SK-N-SH (cell line): ENCODE data around the gene SLC22A14. TPM values are rescaled to one million over a fixed set of nuclear protein-coding genes. Genes with fewer than 3 reads are reported as not detected.
A peak's percentile ranks its signal among the peaks of the same experiment; 100 is the strongest.

Experiments
- CTCF ChIA-PET: fragments of 300-600, 350-600 bp; formaldehyde crosslinking; extraction: SDS; loops from one replicate; lab custom pipeline; 2021; lab: Yijun Ruan, JAX
- POLR2A ChIA-PET: fragments of 350-600 bp; sonication (Branson Sonifier 250); formaldehyde crosslinking; extraction: SDS; loops from one replicate; lab custom pipeline; 2020; ENCODE audit warnings: antibody characterized with exemption, inconsistent platforms; lab: Yijun Ruan, JAX
- DNase-seq: peaks from one replicate; pipeline ENCODE4 v3.0.0; 2012
- H2AFZ ChIP-seq: fragments of 200-600 bp; sonication (generic); 2 replicates; pipeline ENCODE4 v1.8.1; 2016; ENCODE audit warnings: antibody characterized with exemption, mild to moderate bottlenecking, low read depth
- H3F3A ChIP-seq: fragments of 200-600 bp; sonication (generic); replicated peaks from 2 replicates; pipeline ENCODE3; 2016; ENCODE audit warnings: antibody characterized with exemption, mild to moderate bottlenecking; ENCODE audit not compliant: insufficient read depth
- H3K27ac ChIP-seq, 2 experiments: fragments of 200-500 bp in 1 of 2; fragments of 200-600 bp in 1 of 2; sonication (Bioruptor generic) in 1 of 2; sonication (generic), shearing (Covaris generic) in 1 of 2; 2 replicates each; pipeline versions ENCODE4 v1.5.1 to v1.6.1; 2014 to 2016; ENCODE audit warnings: low read depth in 2 of 2, inconsistent platforms in 1 of 2, low read length in 1 of 2, mild to moderate bottlenecking in 1 of 2, mixed read lengths in 1 of 2
- H3K27me3 ChIP-seq: fragments of 200-600 bp; sonication (generic), shearing (Covaris generic); 2 replicates; pipeline ENCODE4 v1.6.1; 2016; ENCODE audit warnings: mixed run types; ENCODE audit not compliant: insufficient read depth
- H3K36me3 ChIP-seq, 2 experiments: fragments of 200-500 bp in 1 of 2; fragments of 200-600 bp in 1 of 2; sonication (Bioruptor generic) in 1 of 2; sonication (generic) in 1 of 2; replicated peaks in 1 of 2; 2 replicates each; pipeline versions ENCODE3 to v1.5.1; 2014 to 2016; ENCODE audit warnings: low read length in 1 of 2, mild to moderate bottlenecking in 1 of 2; ENCODE audit not compliant: insufficient read depth in 2 of 2, control insufficient read depth in 1 of 2
- H3K4me1 ChIP-seq, 2 experiments: fragments of 200-500 bp in 1 of 2; fragments of 200-600 bp in 1 of 2; sonication (Bioruptor generic) in 1 of 2; sonication (generic), shearing (Covaris generic) in 1 of 2; 2 replicates each; pipeline versions ENCODE4 v1.5.1 to v1.6.1; 2014 to 2016; ENCODE audit warnings: low read depth in 1 of 2, low read length in 1 of 2, mixed run types in 1 of 2; ENCODE audit not compliant: insufficient read depth in 2 of 2, control insufficient read depth in 1 of 2
- H3K4me2 ChIP-seq: fragments of 200-600 bp; sonication (generic), shearing (Covaris generic); 2 replicates; pipeline ENCODE4 v1.6.1; 2017; ENCODE audit warnings: mixed run types
- H3K4me3 ChIP-seq, 2 experiments: fragments of 200-500 bp in 1 of 2; fragments of 200-600 bp in 1 of 2; sonication (Bioruptor generic) in 1 of 2; sonication (generic), shearing (Covaris generic) in 1 of 2; 2 replicates each; pipeline versions ENCODE4 v1.5.1 to v1.8.1; 2014 to 2016; ENCODE audit warnings: low read depth in 2 of 2, inconsistent platforms in 1 of 2, low read length in 1 of 2, mild to moderate bottlenecking in 1 of 2, mixed read lengths in 1 of 2, moderate library complexity in 1 of 2
- H3K79me2 ChIP-seq: fragments of 200-600 bp; sonication (generic); 2 replicates; pipeline ENCODE4 v1.8.1; 2017; ENCODE audit warnings: mild to moderate bottlenecking; ENCODE audit not compliant: insufficient read depth
- H3K9ac ChIP-seq: fragments of 200-600 bp; sonication (generic); 2 replicates; pipeline ENCODE4 v1.6.1; 2017; ENCODE audit warnings: mixed run types
- H3K9me2 ChIP-seq: fragments of 200-600 bp; sonication (generic); 2 replicates; pipeline ENCODE4 v1.6.1; 2017; ENCODE audit warnings: mixed run types
- H3K9me3 ChIP-seq: fragments of 200-600 bp; sonication (generic); 2 replicates; pipeline ENCODE4 v1.6.1; 2017; ENCODE audit warnings: mixed run types, mild to moderate bottlenecking, moderate library complexity
- H4K20me1 ChIP-seq: fragments of 200-600 bp; sonication (generic); 2 replicates; pipeline ENCODE4 v1.6.1; 2017; ENCODE audit warnings: mild to moderate bottlenecking, mixed run types; ENCODE audit not compliant: insufficient read depth
- CTCF ChIP-seq: fragments of 200-600 bp; sonication (generic); IDR thresholded peaks from 2 replicates; pipeline ENCODE4 v1.6.1; 2017; ENCODE audit warnings: antibody characterized with exemption, mild to moderate bottlenecking, moderate library complexity
- EP300 ChIP-seq, 2 experiments: IDR thresholded peaks; 2 replicates each; pipeline versions ENCODE4 v1.4.0 to v1.6.1; 2012; ENCODE audit warnings: borderline replicate concordance in 1 of 2, low read depth in 1 of 2, low read length in 1 of 2
- FOSL2 ChIP-seq: IDR thresholded peaks from 2 replicates; pipeline ENCODE4 v1.4.0; 2012; ENCODE audit warnings: low read depth, mild to moderate bottlenecking, moderate library complexity, borderline replicate concordance
- FOXJ3 ChIP-seq: sonication (generic); formaldehyde crosslinking; IDR thresholded peaks from 2 replicates; pipeline ENCODE4 v1.5.1; 2020; ENCODE audit warnings: mild to moderate bottlenecking, missing genetic modification reagents
- FOXM1 ChIP-seq: IDR thresholded peaks from 2 replicates; pipeline ENCODE4 v1.4.0; 2012; ENCODE audit warnings: low read depth, mild to moderate bottlenecking
- GATA2 ChIP-seq: sonication (generic); formaldehyde crosslinking; IDR thresholded peaks from 2 replicates; pipeline ENCODE4 v1.5.0; 2020; ENCODE audit warnings: mild to moderate bottlenecking, missing genetic modification reagents
- MEF2A ChIP-seq: IDR thresholded peaks from 2 replicates; pipeline ENCODE4 v1.4.0; 2012; ENCODE audit warnings: low read depth, borderline replicate concordance
- MXI1 ChIP-seq: IDR thresholded peaks from 2 replicates; pipeline ENCODE4 v1.6.1; 2012; ENCODE audit warnings: mild to moderate bottlenecking, low read depth, low read length, improper control_type of control experiment
- NFIC ChIP-seq: IDR thresholded peaks from 2 replicates; pipeline ENCODE4 v1.4.0; 2012; ENCODE audit warnings: borderline replicate concordance
- NRF1 ChIP-seq: IDR thresholded peaks from 2 replicates; pipeline ENCODE4 v1.6.1; 2012; ENCODE audit warnings: low read depth, mild to moderate bottlenecking, low read length
- PBX3 ChIP-seq: IDR thresholded peaks from 2 replicates; pipeline ENCODE4; 2012
- RAD21 ChIP-seq: IDR thresholded peaks from 2 replicates; pipeline ENCODE4 v1.6.1; 2012; ENCODE audit warnings: mild to moderate bottlenecking, low read length
- RCOR1 ChIP-seq: fragments of 150-350 bp; IDR thresholded peaks from 2 replicates; pipeline ENCODE4 v1.6.1; 2017; ENCODE audit warnings: antibody characterized with exemption, low read length
- RFX5 ChIP-seq: IDR thresholded peaks from 2 replicates; pipeline ENCODE4 v1.6.1; 2012; ENCODE audit warnings: mild to moderate bottlenecking, improper control_type of control experiment, low read length
- SMC3 ChIP-seq: IDR thresholded peaks from 2 replicates; pipeline ENCODE4 v1.6.1; 2012; ENCODE audit warnings: low read depth, low read length, improper control_type of control experiment
- TAF1 ChIP-seq: IDR thresholded peaks from 2 replicates; pipeline ENCODE4 v1.6.1; 2012; ENCODE audit warnings: low read depth, mild to moderate bottlenecking, low read length, moderate library complexity, borderline replicate concordance
- USF1 ChIP-seq: IDR thresholded peaks from 2 replicates; pipeline ENCODE4 v1.4.0; 2012; ENCODE audit warnings: low read depth, borderline replicate concordance
- WGBS: methylation state at CpG from one replicate; pipeline ENCODE4 v1.1.6; 2017; ENCODE audit warnings: low lambda C conversion rate; 5-methylcytosine and 5-hydroxymethylcytosine counted together
- polyA plus RNA-seq, 3 experiments: library from polyadenylated mRNA; depleted of rRNA; stranded (reverse); fragments of >200 nt; gene quantifications; 2 replicates each; pipeline ENCODE4 v1.2.3, GENCODE V29; 2012

The SLC22A14 gene
- polyA plus RNA-seq, 1 of the 3 experiments (the other 2 are of a cell fraction) = 0.16 TPM

GRCh38 chr3:38327335-38328009 lies 45.4 kb downstream of the SLC22A14 start:
- no peak for DNase-seq
- no peak overlapping the region for H3K4me3 ChIP-seq
- no peak overlapping the region for H3K4me2 ChIP-seq
- no peaks in the 10 kb centered on the region for H3K79me2 ChIP-seq
- CTCF ChIA-PET = interaction anchor here (0.7 to 1.9 kb wide), 6 partner anchors 9 to 328 kb away, joined by 3 to 7 read pairs (median 3); partner anchors contain the start of gene XYLB
- POLR2A ChIA-PET = no interaction called here
- H3K27me3 ChIP-seq = no peaks in the 10 kb centered on the region
- H3K4me1 ChIP-seq = no peaks in the 10 kb centered on the region
- H3K9me3 ChIP-seq = no peaks in the 10 kb centered on the region
- no peaks in the 10 kb centered on the region for H3K9me2 ChIP-seq
- H3K27ac ChIP-seq = no peak overlapping the region
- no peaks in the 10 kb centered on the region for H4K20me1 ChIP-seq
- no peaks in the 10 kb centered on the region for H3F3A ChIP-seq
- no peaks in the 10 kb centered on the region for H3K36me3 ChIP-seq
- TF ChIP-seq FOSL2 (peak; percentile 28; the same call in 1 of the 2 replicates), MXI1 (no peak), EP300 (IDR thresholded peaks at IDR 0.05; ENCODE audit: borderline replicate concordance in 1 of 2, low read depth in 1 of 2, low read length in 1 of 2) (0 out of 4 replicates have a peak, but pooled peaks of 1 of the 2 experiments have one; percentile 22), PBX3 (peak; percentile 29; the same call in 1 of the 2 replicates)
- no peak overlapping the region for H2AFZ ChIP-seq
- no peak overlapping the region for H3K9ac ChIP-seq

- ChIA-PET CTCF (interaction anchor here (0.7 to 4.4 kb wide), 5 partner anchors 12 to 148 kb away, joined by 3 to 27 read pairs (median 3); partner anchors contain the start of gene XYLB), POLR2A (no interaction called here)
- Histone ChIP-seq H3K9ac (no peak overlapping the region), H3K27me3 (no peaks in the 10 kb centered on the region), H3F3A (no peaks in the 10 kb centered on the region), H3K79me2 (no peaks in the 10 kb centered on the region), H2AFZ (no peak overlapping the region), H3K27ac (no peak overlapping the region), H3K4me3 (no peak overlapping the region), H3K36me3 (no peaks in the 10 kb centered on the region), H4K20me1 (no peaks in the 10 kb centered on the region), H3K4me1 (no peaks in the 10 kb centered on the region), H3K9me2 (no peaks in the 10 kb centered on the region), H3K4me2 (no peak overlapping the region), H3K9me3 (no peaks in the 10 kb centered on the region)
- DNase-seq = no peak
- TF ChIP-seq RFX5 (no peak), RCOR1 (no peak), GATA2 (CRISPR knock-in tag) (no peak), TAF1 (no peak), NRF1 (no peak), NFIC (no peak), SMC3 (no peak), FOXJ3 (CRISPR knock-in tag) (no peak), FOXM1 (no peak), MXI1 (no peak), RAD21 (no peak), USF1 (no peak), CTCF (no peak), MEF2A (no peak)
- 76% methylated on average over 4 of the region's 4 CpGs for WGBS
Observed at GRCh38 chr3:38331257-38332022, 49.3 kb downstream of the SLC22A14 start.
